Immature natural killer cell (primary cell): ENCODE results near the gene ZBTB33. TPM values are rescaled to one million over a fixed set of nuclear protein-coding genes. Genes with fewer than 3 reads are reported as not detected.

Source experiments
- DNase-seq, 3 donors: peaks; one replicate each; pipeline ENCODE4 v3.0.0; 2022; ENCODE audit warnings: mixed read lengths in 1 of 3
- H3K27ac Mint-ChIP-seq, 6 donors: one replicate each; pipeline ENCODE4 v1.8.0; 2020; ENCODE audit warnings: mixed read lengths in 6 of 6, mild to moderate bottlenecking in 5 of 6, inconsistent platforms in 4 of 6, moderate library complexity in 3 of 6
- H3K27me3 Mint-ChIP-seq, 3 donors: one replicate each; pipeline ENCODE4 v1.8.0; 2020 to 2021; ENCODE audit warnings: low read depth in 3 of 3, mild to moderate bottlenecking in 3 of 3, mixed read lengths in 3 of 3, moderate library complexity in 3 of 3, inconsistent platforms in 1 of 3
- H3K36me3 Mint-ChIP-seq, 3 donors: one replicate each; pipeline ENCODE4 v1.8.0; 2020; ENCODE audit warnings: mixed read lengths in 3 of 3, inconsistent platforms in 2 of 3, mild to moderate bottlenecking in 2 of 3
- H3K4me1 Mint-ChIP-seq, 2 donors: one replicate each; pipeline ENCODE4 v1.8.0; 2020; ENCODE audit warnings: inconsistent platforms in 2 of 2, mild to moderate bottlenecking in 2 of 2, mixed read lengths in 2 of 2, moderate library complexity in 1 of 2
- H3K4me3 Mint-ChIP-seq, 5 donors: one replicate each; pipeline ENCODE4 v1.8.0; 2020; ENCODE audit warnings: mild to moderate bottlenecking in 5 of 5, mixed read lengths in 5 of 5, inconsistent platforms in 3 of 5, moderate library complexity in 3 of 5
- H3K9me3 Mint-ChIP-seq, 6 donors: one replicate each; pipeline ENCODE4 v1.8.0; 2020; ENCODE audit warnings: mild to moderate bottlenecking in 6 of 6, mixed read lengths in 6 of 6, inconsistent platforms in 4 of 6, moderate library complexity in 3 of 6
- polyA plus RNA-seq, 3 donors: library from polyadenylated mRNA; unstranded; fragments of 300-500 nt; fragmentation: Illumina TruSeq; gene quantifications; one replicate each; pipeline ENCODE4 v1.2.3, GENCODE V29; 2021

ZBTB33 gene
- polyA plus RNA-seq, 3 donors from 2014 or later, result 7.3 to 13.6 (median 9.1) TPM

- peaks cover 0 to 6% (median 0%) of the 10 kb centered on the region in 3 donors for H3K36me3 Mint-ChIP-seq
- H3K27ac Mint-ChIP-seq, result no peak overlapping the region
- DNase-seq, result no peak
- no peaks in the 10 kb centered on the region for H3K4me1 Mint-ChIP-seq
- H3K9me3 Mint-ChIP-seq, result peaks cover 0 to 2% (median 0%) of the 10 kb centered on the region in 6 donors
- H3K4me3 Mint-ChIP-seq, result no peak overlapping the region
- H3K27me3 Mint-ChIP-seq, result peaks cover 0 to 10% (median 2%) of the 10 kb centered on the region in 3 donors
Observed at GRCh38 chrX:120281761-120282160, 31.1 kb downstream of the ZBTB33 start.

- H3K27me3 Mint-ChIP-seq, result peaks cover 0 to 10% (median 2%) of the 10 kb centered on the region in 3 donors
Observed at GRCh38 chrX:120282697-120283096, 32.1 kb downstream of the ZBTB33 start.

DNA sequence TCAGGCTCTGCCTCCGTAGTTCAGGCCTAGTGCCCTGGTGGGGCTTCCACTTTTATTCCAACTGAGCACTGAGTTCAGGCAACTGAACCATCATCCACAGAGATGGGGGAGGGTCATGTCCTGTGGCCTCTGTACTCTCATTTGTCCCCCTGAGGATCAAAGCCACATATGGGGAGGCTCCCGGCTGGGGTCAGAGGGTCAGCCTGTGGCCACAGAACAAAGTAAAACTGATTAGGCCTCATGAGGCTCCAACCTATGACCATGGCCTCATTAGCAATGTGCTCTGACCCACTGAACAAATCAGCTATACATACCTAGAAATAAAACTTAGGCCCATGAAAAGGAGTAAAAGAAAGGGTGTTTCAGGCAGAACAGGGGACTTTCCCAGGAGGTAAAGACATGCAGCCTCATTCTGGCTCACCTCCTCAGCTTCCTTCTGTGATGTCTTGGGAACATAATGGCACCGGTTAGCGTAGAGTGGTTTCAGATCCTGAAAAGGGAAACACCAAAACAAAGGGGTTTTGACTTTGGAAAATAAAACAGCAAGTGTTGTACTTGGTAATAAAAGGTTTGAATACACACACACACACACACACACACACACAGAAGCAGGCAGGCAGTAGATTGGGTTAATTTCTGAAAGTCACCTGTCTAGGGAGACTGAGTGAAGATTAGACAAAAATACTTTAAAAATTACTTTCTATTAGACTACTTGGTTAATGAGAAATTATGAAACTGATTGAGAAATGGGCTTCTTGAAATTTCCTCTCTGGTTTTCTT is 36.3 kb downstream of the ZBTB33 start:
- Mint-ChIP-seq H3K4me1 (no peaks in the 10 kb centered on the region), H3K36me3 (peaks cover 0 to 6% (median 0%) of the 10 kb centered on the region in 3 donors), H3K27ac (peak overlapping the region in 1 of 6 donors; percentile 12), H3K4me3 (no peak overlapping the region), H3K9me3 (no peaks in the 10 kb centered on the region), H3K27me3 (peaks cover 0 to 5% (median 3%) of the 10 kb centered on the region in 3 donors)
- DNase-seq, result no peak

More at GRCh38 chrX:120282697-120283096, 32.1 kb downstream of the ZBTB33 start:
- Mint-ChIP-seq H3K36me3 (peaks cover 0 to 6% (median 0%) of the 10 kb centered on the region in 3 donors), H3K27ac (peak overlapping the region in 1 of 6 donors; percentile 77), H3K4me3 (no peak overlapping the region), H3K9me3 (peaks cover 0 to 2% (median 0%) of the 10 kb centered on the region in 6 donors), H3K4me1 (no peaks in the 10 kb centered on the region)
- no peak for DNase-seq

GRCh38 chrX:120287513-120288112 is 37.0 kb downstream of the ZBTB33 start:
- H3K27ac Mint-ChIP-seq, result no peak overlapping the region
- H3K27me3 Mint-ChIP-seq, result peaks cover 0 to 5% (median 3%) of the 10 kb centered on the region in 3 donors
- peaks cover 0 to 6% (median 0%) of the 10 kb centered on the region in 3 donors for H3K36me3 Mint-ChIP-seq
- H3K4me1 Mint-ChIP-seq, result no peaks in the 10 kb centered on the region
- no peak for DNase-seq
- no peaks in the 10 kb centered on the region for H3K9me3 Mint-ChIP-seq
- no peak overlapping the region for H3K4me3 Mint-ChIP-seq

- H3K27me3 Mint-ChIP-seq, result peaks cover 0 to 3% (median 1%) of the 10 kb centered on the region in 3 donors
- H3K36me3 Mint-ChIP-seq, result no peaks in the 10 kb centered on the region
- no peaks in the 10 kb centered on the region for H3K9me3 Mint-ChIP-seq
- no peak for DNase-seq
- H3K4me1 Mint-ChIP-seq, result peaks cover 8 to 9% of the 10 kb centered on the region in 2 donors
- no peak overlapping the region for H3K4me3 Mint-ChIP-seq
- no peak overlapping the region for H3K27ac Mint-ChIP-seq
Observed at GRCh38 chrX:120290107-120290506, 39.5 kb downstream of the ZBTB33 start.

DNA sequence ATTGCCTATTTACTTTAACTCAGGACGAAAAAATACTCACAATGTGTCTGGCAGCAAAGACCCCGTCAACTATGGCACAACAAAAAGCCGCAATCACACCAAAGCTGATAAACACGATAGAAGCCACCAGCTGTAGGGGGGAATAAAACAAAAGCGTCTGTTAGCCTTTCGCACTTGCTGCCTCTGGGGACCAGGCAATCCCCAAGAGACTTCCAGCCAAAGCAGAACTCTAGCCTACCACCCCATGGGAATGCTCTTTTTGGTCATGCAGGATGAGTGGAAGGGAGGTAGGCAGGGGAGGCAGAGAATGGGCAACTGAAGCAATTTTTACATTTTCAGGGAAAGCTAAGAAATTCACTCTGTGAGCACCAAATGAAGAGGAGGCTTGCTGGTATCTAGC is 40.6 kb downstream of the ZBTB33 start:
- Mint-ChIP-seq H3K9me3 (no peaks in the 10 kb centered on the region), H3K4me3 (no peak overlapping the region), H3K4me1 (peaks cover 12 to 19% of the 10 kb centered on the region in 2 donors), H3K27ac (no peak overlapping the region), H3K36me3 (no peaks in the 10 kb centered on the region), H3K27me3 (peaks cover 0 to 4% (median 1%) of the 10 kb centered on the region in 3 donors)
- no peak for DNase-seq

DNA sequence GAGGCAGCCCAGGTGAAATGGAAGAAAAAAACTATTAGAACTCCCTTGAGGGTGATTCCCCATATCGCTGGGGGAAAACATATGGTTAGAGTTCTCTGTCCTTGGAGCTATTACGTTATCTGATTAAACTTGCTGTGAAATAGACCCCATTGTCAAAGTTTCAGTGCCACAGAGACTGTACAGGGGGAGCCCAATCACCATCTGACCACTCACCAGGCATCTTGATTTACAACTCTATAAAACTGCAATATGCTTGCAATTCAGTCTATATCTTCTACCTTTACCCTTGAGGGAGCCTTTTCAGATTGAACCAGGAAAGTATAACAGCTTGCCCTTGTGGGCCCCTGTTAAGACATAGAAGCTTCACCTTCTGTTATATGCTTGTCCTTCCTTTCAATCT is 42.4 kb downstream of the ZBTB33 start:
- Mint-ChIP-seq H3K36me3 (no peaks in the 10 kb centered on the region), H3K27me3 (peaks cover 0 to 6% (median 3%) of the 10 kb centered on the region in 3 donors), H3K4me3 (no peak overlapping the region), H3K9me3 (no peaks in the 10 kb centered on the region), H3K27ac (no peak overlapping the region), H3K4me1 (peaks cover 12 to 21% of the 10 kb centered on the region in 2 donors)
- DNase-seq, result no peak

- peaks cover 15 to 22% of the 10 kb centered on the region in 2 donors for H3K4me1 Mint-ChIP-seq
- peak in 2 of 3 donors; percentile 14 to 20 for DNase-seq
- H3K27me3 Mint-ChIP-seq, result peaks cover 0 to 6% (median 1%) of the 10 kb centered on the region in 3 donors
- no peaks in the 10 kb centered on the region for H3K9me3 Mint-ChIP-seq
- H3K27ac Mint-ChIP-seq, result peak overlapping the region in 5 of 6 donors; percentile 1 to 80 (median 56)
- no peaks in the 10 kb centered on the region for H3K36me3 Mint-ChIP-seq
- peak overlapping the region in 1 of 5 donors; percentile 57 for H3K4me3 Mint-ChIP-seq
Observed at GRCh38 chrX:120294651-120295050, 44.0 kb downstream of the ZBTB33 start.

GRCh38 chrX:120297923-120298322 is 47.3 kb downstream of the ZBTB33 start:
- peaks cover 43 to 48% of the 10 kb centered on the region in 2 donors for H3K4me1 Mint-ChIP-seq
- no peak for DNase-seq
- no peaks in the 10 kb centered on the region for H3K9me3 Mint-ChIP-seq
- no peak overlapping the region for H3K4me3 Mint-ChIP-seq
- H3K27ac Mint-ChIP-seq, result no peak overlapping the region
- no peaks in the 10 kb centered on the region for H3K36me3 Mint-ChIP-seq
- peaks cover 5 to 9% (median 6%) of the 10 kb centered on the region in 3 donors for H3K27me3 Mint-ChIP-seq

- Mint-ChIP-seq H3K4me3 (no peak overlapping the region), H3K27me3 (peaks cover 6 to 11% (median 9%) of the 10 kb centered on the region in 3 donors), H3K27ac (peak overlapping the region in 2 of 6 donors; percentile 34 to 61), H3K4me1 (peaks cover 52 to 62% of the 10 kb centered on the region in 2 donors), H3K9me3 (no peaks in the 10 kb centered on the region), H3K36me3 (no peaks in the 10 kb centered on the region)
- no peak for DNase-seq
Observed at GRCh38 chrX:120299928-120300327, 49.3 kb downstream of the ZBTB33 start.

GRCh38 chrX:120301497-120301896 is 50.9 kb downstream of the ZBTB33 start:
- Mint-ChIP-seq H3K4me1 (peaks cover 58 to 59% of the 10 kb centered on the region in 2 donors), H3K27ac (peak overlapping the region in 2 of 6 donors; percentile 45 to 88), H3K27me3 (peaks cover 7 to 9% (median 8%) of the 10 kb centered on the region in 3 donors), H3K36me3 (no peaks in the 10 kb centered on the region), H3K9me3 (no peaks in the 10 kb centered on the region), H3K4me3 (peak overlapping the region in 2 of 5 donors; percentile 66 to 67)
- DNase-seq, result no peak

GRCh38 chrX:120301960-120302359 is 51.3 kb downstream of the ZBTB33 start:
- Mint-ChIP-seq H3K4me3 (peak overlapping the region; percentile 66 to 81 (median 69)), H3K27me3 (peaks cover 7 to 9% (median 8%) of the 10 kb centered on the region in 3 donors), H3K36me3 (no peaks in the 10 kb centered on the region), H3K4me1 (peaks cover 63 to 64% of the 10 kb centered on the region in 2 donors), H3K27ac (peak overlapping the region; percentile 73 to 92 (median 82)), H3K9me3 (no peaks in the 10 kb centered on the region)
- DNase-seq, result peak in 1 of 3 donors; percentile 7

DNA sequence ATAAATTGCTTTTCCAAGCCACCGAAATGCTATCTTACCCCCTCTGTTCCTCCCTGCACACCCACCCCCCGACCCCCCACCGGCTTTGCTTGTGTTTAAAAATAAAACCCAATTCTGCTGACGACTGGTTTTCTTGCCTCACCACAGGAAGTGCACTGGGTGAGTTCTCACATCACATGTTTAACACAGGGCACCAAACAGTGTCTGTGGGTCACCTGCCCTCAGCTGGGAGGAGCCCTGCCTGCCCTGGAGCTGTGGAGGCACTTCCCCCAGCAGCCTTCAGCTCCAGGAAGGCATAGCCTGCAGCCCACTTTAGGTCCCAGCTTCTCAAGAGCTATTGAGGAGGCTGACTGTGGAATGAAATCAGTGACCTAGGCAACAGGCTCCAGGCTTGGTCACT is 51.8 kb downstream of the ZBTB33 start:
- Mint-ChIP-seq H3K27me3 (peaks cover 7 to 9% (median 8%) of the 10 kb centered on the region in 3 donors), H3K27ac (peak overlapping the region; percentile 73 to 92 (median 82)), H3K36me3 (no peaks in the 10 kb centered on the region), H3K4me3 (peak overlapping the region; percentile 66 to 81 (median 69)), H3K4me1 (peaks cover 67 to 68% of the 10 kb centered on the region in 2 donors), H3K9me3 (no peaks in the 10 kb centered on the region)
- peak; percentile 65 to 77 (median 74) for DNase-seq

GRCh38 chrX:120304256-120304655 is 53.6 kb downstream of the ZBTB33 start:
- Mint-ChIP-seq H3K4me1 (peaks cover 76 to 82% of the 10 kb centered on the region in 2 donors), H3K27me3 (peaks cover 7 to 17% (median 16%) of the 10 kb centered on the region in 3 donors), H3K27ac (peak overlapping the region in 2 of 6 donors; percentile 57 to 88), H3K4me3 (no peak overlapping the region), H3K9me3 (no peaks in the 10 kb centered on the region), H3K36me3 (no peaks in the 10 kb centered on the region)
- DNase-seq, result no peak
